Mammary epithelial cell (primary cell): ENCODE data around the gene GGT7.

Experiments used
- CTCF ChIP-seq, 2 donors: IDR thresholded peaks in 1 of 2; conservative IDR thresholded peaks in 1 of 2; 2 replicates each; pipeline ENCODE4 v1.5.1; 2011 to 2012; ENCODE audit warnings: inconsistent platforms in 2 of 2, low read length in 2 of 2, mild to moderate bottlenecking in 2 of 2, control low read depth in 1 of 2, low read depth in 1 of 2; ENCODE audit not compliant: insufficient read depth in 1 of 2; ENCODE audit errors: extremely low read depth in 1 of 2
- EZH2 ChIP-seq: IDR thresholded peaks from 2 replicates; pipeline ENCODE4 v1.6.1; 2012; ENCODE audit warnings: low read length, inconsistent platforms, borderline replicate concordance

GRCh38 chr20:34850969-34851368, 21.7 kb downstream of the GGT7 start:
- TF ChIP-seq CTCF (conservative IDR thresholded peaks at IDR 0.05 in 1 of 2, IDR thresholded peaks at IDR 0.05 in 1 of 2; ENCODE audit: extremely low read depth in 1 of 2, insufficient read depth in 1 of 2, low read depth in 1 of 2, low read length in 2 of 2) (no peak), EZH2 (no peak)
